ENCODE measurements around the gene HSPA12A.

HSPA12A gene

GRCh38 chr10:116737627-116738327, 4.6 kb downstream of the HSPA12A start:
- Histone ChIP-seq H3K9me3 (ENCODE audit: control insufficient read depth, insufficient read depth, low read length) (no peaks in the 10 kb centered on the region), H3K4me1 (ENCODE audit: control insufficient read depth, insufficient read depth, low read length) (no peaks in the 10 kb centered on the region), H3K9ac (ENCODE audit: low read depth, low read length) (no peak overlapping the region), H3K36me3 (ENCODE audit: control insufficient read depth, insufficient read depth, low read length) (no peaks in the 10 kb centered on the region), H3K27me3 (ENCODE audit: control insufficient read depth, insufficient read depth, low read length) (peaks cover 29% of the 10 kb centered on the region), H3K4me3 (ENCODE audit: low read depth, low read length) (no peak overlapping the region)

- Histone ChIP-seq H3K4me1 (ENCODE audit: control insufficient read depth, insufficient read depth, low read length) (no peaks in the 10 kb centered on the region), H3K9ac (ENCODE audit: low read depth, low read length) (no peak overlapping the region), H3K27me3 (ENCODE audit: control insufficient read depth, insufficient read depth, low read length) (peaks cover 2% of the 10 kb centered on the region), H3K9me3 (ENCODE audit: control insufficient read depth, insufficient read depth, low read length) (no peaks in the 10 kb centered on the region), H3K36me3 (ENCODE audit: control insufficient read depth, insufficient read depth, low read length) (no peaks in the 10 kb centered on the region), H3K4me3 (ENCODE audit: low read depth, low read length) (no peak overlapping the region)
Measured at GRCh38 chr10:116733566-116733965, 8.8 kb downstream of the HSPA12A start.

GRCh38 chr10:116732573-116732972, 9.8 kb downstream of the HSPA12A start:
- H3K36me3 ChIP-seq (ENCODE audit: control insufficient read depth, insufficient read depth, low read length) = no peaks in the 10 kb centered on the region
- no peaks in the 10 kb centered on the region for H3K27me3 ChIP-seq (ENCODE audit: control insufficient read depth, insufficient read depth, low read length)

GRCh38 chr10:116730464-116731260, 11.7 kb downstream of the HSPA12A start:
- Histone ChIP-seq H3K36me3 (ENCODE audit: control insufficient read depth, insufficient read depth, low read length) (no peaks in the 10 kb centered on the region), H3K9me3 (ENCODE audit: control insufficient read depth, insufficient read depth, low read length) (no peaks in the 10 kb centered on the region), H3K4me1 (ENCODE audit: control insufficient read depth, insufficient read depth, low read length) (no peaks in the 10 kb centered on the region), H3K9ac (ENCODE audit: low read depth, low read length) (no peak overlapping the region), H3K27me3 (ENCODE audit: control insufficient read depth, insufficient read depth, low read length) (no peaks in the 10 kb centered on the region), H3K4me3 (ENCODE audit: low read depth, low read length) (no peak overlapping the region)

More at GRCh38 chr10:116732573-116732972, 9.8 kb downstream of the HSPA12A start:
- H3K9me3 ChIP-seq (ENCODE audit: control insufficient read depth, insufficient read depth, low read length) = no peaks in the 10 kb centered on the region
- no peak overlapping the region for H3K4me3 ChIP-seq (ENCODE audit: low read depth, low read length)
- no peak overlapping the region for H3K9ac ChIP-seq (ENCODE audit: low read depth, low read length)
- H3K4me1 ChIP-seq (ENCODE audit: control insufficient read depth, insufficient read depth, low read length) = no peaks in the 10 kb centered on the region

- H3K9me3 ChIP-seq (ENCODE audit: control insufficient read depth, insufficient read depth, low read length) = no peaks in the 10 kb centered on the region
- H3K36me3 ChIP-seq (ENCODE audit: control insufficient read depth, insufficient read depth, low read length) = no peaks in the 10 kb centered on the region
- no peaks in the 10 kb centered on the region for H3K4me1 ChIP-seq (ENCODE audit: control insufficient read depth, insufficient read depth, low read length)
- no peak overlapping the region for H3K4me3 ChIP-seq (ENCODE audit: low read depth, low read length)
- H3K27me3 ChIP-seq (ENCODE audit: control insufficient read depth, insufficient read depth, low read length) = no peaks in the 10 kb centered on the region
- no peak overlapping the region for H3K9ac ChIP-seq (ENCODE audit: low read depth, low read length)
Measured at GRCh38 chr10:116729243-116729642, 13.1 kb downstream of the HSPA12A start.

- H3K4me1 ChIP-seq (ENCODE audit: control insufficient read depth, insufficient read depth, low read length) = no peaks in the 10 kb centered on the region
- no peak overlapping the region for H3K4me3 ChIP-seq (ENCODE audit: low read depth, low read length)
- H3K36me3 ChIP-seq (ENCODE audit: control insufficient read depth, insufficient read depth, low read length) = no peaks in the 10 kb centered on the region
- no peaks in the 10 kb centered on the region for H3K27me3 ChIP-seq (ENCODE audit: control insufficient read depth, insufficient read depth, low read length)
- H3K9me3 ChIP-seq (ENCODE audit: control insufficient read depth, insufficient read depth, low read length) = no peaks in the 10 kb centered on the region
- H3K9ac ChIP-seq (ENCODE audit: low read depth, low read length) = no peak overlapping the region
Measured at GRCh38 chr10:116728526-116729096, 13.8 kb downstream of the HSPA12A start.

- H3K9ac ChIP-seq (ENCODE audit: low read depth, low read length) = no peak overlapping the region
Measured at GRCh38 chr10:116723428-116724281, 18.7 kb downstream of the HSPA12A start.

GRCh38 chr10:116722736-116723427, 19.5 kb downstream of the HSPA12A start:
- Histone ChIP-seq H3K4me3 (ENCODE audit: low read depth, low read length) (no peak overlapping the region), H3K4me1 (ENCODE audit: control insufficient read depth, insufficient read depth, low read length) (peaks cover 7% of the 10 kb centered on the region), H3K9ac (ENCODE audit: low read depth, low read length) (no peak overlapping the region), H3K27me3 (ENCODE audit: control insufficient read depth, insufficient read depth, low read length) (no peaks in the 10 kb centered on the region), H3K9me3 (ENCODE audit: control insufficient read depth, insufficient read depth, low read length) (no peaks in the 10 kb centered on the region), H3K36me3 (ENCODE audit: control insufficient read depth, insufficient read depth, low read length) (no peaks in the 10 kb centered on the region)

More at GRCh38 chr10:116723428-116724281, 18.7 kb downstream of the HSPA12A start:
- Histone ChIP-seq H3K36me3 (ENCODE audit: control insufficient read depth, insufficient read depth, low read length) (no peaks in the 10 kb centered on the region), H3K4me1 (ENCODE audit: control insufficient read depth, insufficient read depth, low read length) (peaks cover 7% of the 10 kb centered on the region), H3K27me3 (ENCODE audit: control insufficient read depth, insufficient read depth, low read length) (no peaks in the 10 kb centered on the region), H3K4me3 (ENCODE audit: low read depth, low read length) (no peak overlapping the region), H3K9me3 (ENCODE audit: control insufficient read depth, insufficient read depth, low read length) (no peaks in the 10 kb centered on the region)

GRCh38 chr10:116721547-116722392, 20.6 kb downstream of the HSPA12A start:
- peaks cover 7% of the 10 kb centered on the region for H3K4me1 ChIP-seq (ENCODE audit: control insufficient read depth, insufficient read depth, low read length)
- no peak overlapping the region for H3K4me3 ChIP-seq (ENCODE audit: low read depth, low read length)
- H3K36me3 ChIP-seq (ENCODE audit: control insufficient read depth, insufficient read depth, low read length) = no peaks in the 10 kb centered on the region
- H3K27me3 ChIP-seq (ENCODE audit: control insufficient read depth, insufficient read depth, low read length) = no peaks in the 10 kb centered on the region
- no peaks in the 10 kb centered on the region for H3K9me3 ChIP-seq (ENCODE audit: control insufficient read depth, insufficient read depth, low read length)
- H3K9ac ChIP-seq (ENCODE audit: low read depth, low read length) = no peak overlapping the region

GRCh38 chr10:116720668-116721546, 21.5 kb downstream of the HSPA12A start:
- H3K4me1 ChIP-seq (ENCODE audit: control insufficient read depth, insufficient read depth, low read length) = peaks cover 9% of the 10 kb centered on the region
- no peak overlapping the region for H3K9ac ChIP-seq (ENCODE audit: low read depth, low read length)
- no peaks in the 10 kb centered on the region for H3K9me3 ChIP-seq (ENCODE audit: control insufficient read depth, insufficient read depth, low read length)
- H3K27me3 ChIP-seq (ENCODE audit: control insufficient read depth, insufficient read depth, low read length) = no peaks in the 10 kb centered on the region
- no peaks in the 10 kb centered on the region for H3K36me3 ChIP-seq (ENCODE audit: control insufficient read depth, insufficient read depth, low read length)
- no peak overlapping the region for H3K4me3 ChIP-seq (ENCODE audit: low read depth, low read length)

Measured in iPS-15b (cell line).